Type B pancreatic cell (in vitro differentiated cells): Measurements from ENCODE around the gene ZRSR2. TPM values are rescaled to one million over a fixed set of nuclear protein-coding genes. Genes with fewer than 3 reads are reported as not detected.
A peak's percentile ranks its signal among the peaks of the same experiment; 100 is the strongest.
"Not testable (repeated sequence)": the region's sequence is repeated elsewhere in the genome, so short reads cannot be mapped to it uniquely, and the experiment has no call there.

ENCODE experiments used
- DNase-seq: peaks from one replicate; pipeline ENCODE4 v3.0.0; 2021; ENCODE audit warnings: mixed read lengths; ENCODE audit not compliant: unreplicated experiment; ENCODE audit errors: extremely low spot score
- H3K27ac Mint-ChIP-seq: 2 replicates; pipeline ENCODE4 v1.8.0; 2021; ENCODE audit warnings: mild to moderate bottlenecking, mixed read lengths
- H3K27me3 Mint-ChIP-seq: 2 replicates; pipeline ENCODE4 v1.8.0; 2021; ENCODE audit warnings: mixed read lengths
- H3K36me3 Mint-ChIP-seq: 2 replicates; pipeline ENCODE4 v1.8.0; 2021; ENCODE audit warnings: mixed read lengths
- H3K4me1 Mint-ChIP-seq: one replicate; pipeline ENCODE4 v1.8.0; 2021; ENCODE audit warnings: mixed read lengths; ENCODE audit not compliant: unreplicated experiment
- H3K4me3 Mint-ChIP-seq: 2 replicates; pipeline ENCODE4 v1.8.0; 2021; ENCODE audit warnings: mild to moderate bottlenecking, mixed read lengths
- H3K9me3 Mint-ChIP-seq: 2 replicates; pipeline ENCODE4 v1.8.0; 2021; ENCODE audit warnings: mixed read lengths
- long read RNA-seq: library from polyadenylated mRNA; unstranded; transcript quantifications from one replicate; pipeline ENCODE4 v2.0.0, GENCODE V29; 2020
- total RNA-seq: library from RNA; stranded (reverse); gene quantifications from 2 replicates; pipeline ENCODE4 v1.2.1, GENCODE V29; 2021; ENCODE audit warnings: low replicate concordance
- TF ChIP-seq, protein P1 (sequence below): fragments of 200-600 bp; sonication (generic); conservative IDR thresholded peaks from 2 replicates; pipeline ENCODE4 v1.5.0; 2021; ENCODE audit warnings: antibody characterized with exemption, mild to moderate bottlenecking

The ZRSR2 gene
- 15.5 and 16.6 TPM in 2 replicates for total RNA-seq
- long read RNA-seq, partial matches to known transcripts = 4 of 7 reads
- long read RNA-seq, other reads (novel, unspliced or antisense) = 3 of 7 reads

DNA sequence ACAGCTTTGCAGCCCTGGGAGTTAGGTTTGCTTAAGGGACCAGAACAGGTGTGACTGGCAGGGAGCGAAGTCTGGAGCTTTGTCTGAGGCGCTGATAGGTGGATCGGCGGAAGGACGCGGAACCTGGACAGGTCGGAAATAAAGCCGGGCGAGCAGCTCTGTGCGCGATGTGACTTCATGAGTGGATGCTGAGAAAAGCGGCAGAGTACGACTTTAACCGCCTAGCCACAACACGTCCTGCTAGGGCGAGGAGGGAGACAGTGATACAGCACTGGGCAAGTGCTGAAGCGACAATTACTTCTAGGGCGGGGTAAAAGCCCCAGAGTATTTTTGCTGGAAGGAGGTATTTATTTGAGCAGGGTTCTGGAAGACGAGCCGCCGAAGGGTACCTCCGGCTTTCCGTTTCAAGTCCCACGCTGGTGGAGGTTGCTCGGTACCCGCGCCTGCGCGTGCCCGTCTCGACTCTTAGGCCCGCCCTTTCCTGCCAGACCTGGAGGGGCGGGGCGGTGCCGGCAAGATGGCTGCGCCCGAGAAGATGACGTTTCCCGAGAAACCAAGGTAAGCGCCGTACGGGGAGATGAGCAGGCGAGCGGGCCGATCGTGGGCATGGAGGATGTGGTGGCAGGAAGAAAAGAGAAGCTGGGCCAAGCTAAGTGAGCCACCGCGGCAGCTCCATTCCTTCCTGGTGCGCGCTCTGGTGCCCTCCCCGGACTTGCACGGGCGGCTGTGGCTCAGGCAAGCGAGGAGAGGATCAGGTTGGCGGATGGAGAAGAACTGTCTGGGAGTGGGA, at the start of gene ZRSR2:
Gene ZRSR2 (plus strand): TSS at position 506 of the 790 bp plus-strand sequence. CDS start 12 bp downstream, at position 518.
- TF ChIP-seq, protein P1, sequence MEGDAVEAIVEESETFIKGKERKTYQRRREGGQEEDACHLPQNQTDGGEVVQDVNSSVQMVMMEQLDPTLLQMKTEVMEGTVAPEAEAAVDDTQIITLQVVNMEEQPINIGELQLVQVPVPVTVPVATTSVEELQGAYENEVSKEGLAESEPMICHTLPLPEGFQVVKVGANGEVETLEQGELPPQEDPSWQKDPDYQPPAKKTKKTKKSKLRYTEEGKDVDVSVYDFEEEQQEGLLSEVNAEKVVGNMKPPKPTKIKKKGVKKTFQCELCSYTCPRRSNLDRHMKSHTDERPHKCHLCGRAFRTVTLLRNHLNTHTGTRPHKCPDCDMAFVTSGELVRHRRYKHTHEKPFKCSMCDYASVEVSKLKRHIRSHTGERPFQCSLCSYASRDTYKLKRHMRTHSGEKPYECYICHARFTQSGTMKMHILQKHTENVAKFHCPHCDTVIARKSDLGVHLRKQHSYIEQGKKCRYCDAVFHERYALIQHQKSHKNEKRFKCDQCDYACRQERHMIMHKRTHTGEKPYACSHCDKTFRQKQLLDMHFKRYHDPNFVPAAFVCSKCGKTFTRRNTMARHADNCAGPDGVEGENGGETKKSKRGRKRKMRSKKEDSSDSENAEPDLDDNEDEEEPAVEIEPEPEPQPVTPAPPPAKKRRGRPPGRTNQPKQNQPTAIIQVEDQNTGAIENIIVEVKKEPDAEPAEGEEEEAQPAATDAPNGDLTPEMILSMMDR = no peak
- Mint-ChIP-seq H3K4me1 (no peaks in the 10 kb centered on the region), H3K4me3 (no peak within 1 kb of the TSS), H3K27me3 (no peaks in the 10 kb centered on the region), H3K9me3 (no peaks in the 10 kb centered on the region), H3K36me3 (peaks cover 6% of the 10 kb centered on the region), H3K27ac (no peak within 1 kb of the TSS)
- DNase-seq = peak; percentile 90

- no peak for DNase-seq
- Mint-ChIP-seq H3K4me3 (no peak overlapping the region), H3K9me3 (no peaks in the 10 kb centered on the region), H3K27me3 (no peaks in the 10 kb centered on the region), H3K27ac (peak overlapping the region; percentile 1), H3K4me1 (peaks cover 31% of the 10 kb centered on the region), H3K36me3 (peaks cover 13% of the 10 kb centered on the region)
- TF ChIP-seq, protein P1 = no peak
Measured at GRCh38 chrX:15744181-15744867, 46.0 kb upstream of the ZRSR2 start.

DNA sequence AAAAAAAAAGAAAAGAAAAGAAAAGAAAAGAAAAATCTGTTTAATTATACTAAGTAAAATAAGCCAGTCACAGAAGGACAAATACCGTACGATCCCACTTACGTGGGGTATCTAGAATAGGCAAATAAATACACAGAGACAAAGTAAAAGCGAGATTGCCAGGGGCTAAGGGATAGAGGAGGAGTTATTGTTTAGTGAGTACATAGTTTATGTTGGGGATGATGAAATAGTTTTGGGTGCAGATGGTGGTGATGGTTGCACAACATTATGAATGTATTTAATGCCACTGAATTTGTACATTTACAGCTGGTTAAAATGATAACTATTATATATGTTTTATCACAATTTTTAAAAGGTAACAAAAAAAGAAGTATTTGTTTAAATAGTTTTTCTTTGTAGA, 45.1 kb upstream of the ZRSR2 start:
- Mint-ChIP-seq H3K9me3 (no peaks in the 10 kb centered on the region), H3K4me3 (peak overlapping the region; percentile 65), H3K4me1 (peaks cover 28% of the 10 kb centered on the region), H3K27ac (peak overlapping the region; percentile 78), H3K27me3 (no peaks in the 10 kb centered on the region), H3K36me3 (peaks cover 13% of the 10 kb centered on the region)
- TF ChIP-seq, protein P1 = no peak
- DNase-seq = no peak

GRCh38 chrX:15746651-15747050, 43.6 kb upstream of the ZRSR2 start:
- not testable (repeated sequence) for DNase-seq
- Mint-ChIP-seq H3K4me3 (peak overlapping the region; percentile 75), H3K27ac (peak overlapping the region; percentile 91)

DNA sequence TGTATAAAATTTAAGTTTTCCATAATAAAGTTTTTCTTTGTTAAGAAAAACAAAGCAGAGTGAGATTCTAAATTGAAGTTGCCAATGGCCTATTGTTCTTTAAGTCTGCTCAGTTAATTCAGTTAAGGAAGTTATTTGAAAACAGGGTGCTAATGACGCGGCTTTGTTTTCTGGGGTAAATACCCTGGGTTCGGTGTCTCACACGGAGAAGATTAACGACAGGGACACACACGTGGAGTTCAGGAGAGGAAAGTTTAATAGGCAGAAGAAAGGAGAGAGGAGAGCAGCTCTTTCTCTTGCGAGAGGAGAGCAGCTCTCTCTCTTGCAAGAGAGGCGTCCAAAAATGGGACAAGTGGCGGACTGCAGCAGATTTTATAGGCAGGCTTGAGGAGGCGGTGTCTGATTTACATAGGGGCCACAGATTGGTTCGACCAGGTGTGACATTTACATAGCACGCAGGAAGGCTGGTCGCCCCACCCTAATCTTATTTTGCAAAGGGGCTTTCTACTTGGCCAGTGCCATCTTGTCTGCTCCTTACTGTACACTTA, 42.6 kb upstream of the ZRSR2 start:
- Mint-ChIP-seq H3K9me3 (no peaks in the 10 kb centered on the region), H3K4me1 (peaks cover 44% of the 10 kb centered on the region), H3K27ac (peak overlapping the region; percentile 91), H3K27me3 (no peaks in the 10 kb centered on the region), H3K4me3 (no peak overlapping the region), H3K36me3 (peaks cover 13% of the 10 kb centered on the region)
- DNase-seq = no peak
- TF ChIP-seq, protein P1 = no peak

More at GRCh38 chrX:15746651-15747050, 43.6 kb upstream of the ZRSR2 start:
- not testable (repeated sequence) for H3K9me3 Mint-ChIP-seq, H3K27me3 Mint-ChIP-seq
- H3K4me1 Mint-ChIP-seq = peaks cover 41% of the 10 kb centered on the region
- H3K36me3 Mint-ChIP-seq = peaks cover 13% of the 10 kb centered on the region
